A549 (cell line): ENCODE measurements around the gene ARL3.

Source experiments
- CBX2 ChIP-seq: fragments of 200-600 bp; sonication (generic); IDR thresholded peaks from 2 replicates; pipeline ENCODE4 v1.6.1; 2016; ENCODE audit warnings: low read depth, mild to moderate bottlenecking, borderline replicate concordance
- CEBPB ChIP-seq, 2 experiments: fragments of >200 bp in 1 of 2; sonication (Bioruptor Twin) in 1 of 2; formaldehyde crosslinking in 1 of 2; IDR thresholded peaks; 2 replicates each; pipeline ENCODE4 v1.6.1; 2012 to 2016
- MAFK ChIP-seq: fragments of 450-650 bp; IDR thresholded peaks from 2 replicates; pipeline ENCODE4 v1.6.1; 2014; ENCODE audit not compliant: partially characterized antibody
- MYC ChIP-seq: IDR thresholded peaks from 2 replicates; pipeline ENCODE4 v1.6.1; 2012; ENCODE audit warnings: mild to moderate bottlenecking, inconsistent platforms, low read length, improper control_type of control experiment, borderline replicate concordance
- PHF8 ChIP-seq: fragments of 200-600 bp; sonication (generic); IDR thresholded peaks from 2 replicates; pipeline ENCODE4 v1.6.1; 2016; ENCODE audit warnings: low read depth, mild to moderate bottlenecking, antibody characterized with exemption, moderate library complexity, borderline replicate concordance
- POLR2A ChIP-seq: IDR thresholded peaks from 2 replicates; pipeline ENCODE4 v1.6.1; 2012; ENCODE audit warnings: mild to moderate bottlenecking, low read length
- RAD21 ChIP-seq, 2 experiments: fragments of >200 bp in 1 of 2; sonication (Bioruptor Twin) in 1 of 2; formaldehyde crosslinking in 1 of 2; IDR thresholded peaks in 1 of 2; conservative IDR thresholded peaks in 1 of 2; 2 replicates in 1 of 2; 3 replicates in 1 of 2; pipeline ENCODE4 v1.6.1; 2012 to 2018; ENCODE audit warnings: inconsistent platforms in 1 of 2
- RFX5 ChIP-seq: fragments of 450-650 bp; IDR thresholded peaks from 2 replicates; pipeline ENCODE4 v1.7.1; 2014; ENCODE audit warnings: antibody characterized with exemption, mild to moderate bottlenecking, moderate library complexity
- TF ChIP-seq, protein P1 (sequence below): fragments of >200 bp; sonication (Bioruptor Twin); formaldehyde crosslinking; IDR thresholded peaks from 3 replicates; pipeline ENCODE4 v1.5.1; 2016
- TF ChIP-seq, protein P2 (sequence below): fragments of >200 bp; sonication (Bioruptor Twin); formaldehyde crosslinking; IDR thresholded peaks from 3 replicates; pipeline ENCODE4 v1.6.1; 2016
- TF ChIP-seq, protein P3 (sequence below): IDR thresholded peaks from 2 replicates; pipeline ENCODE4 v1.6.1; 2012
- TF ChIP-seq, protein P4 (sequence below): fragments of 200-600 bp; sonication (generic); IDR thresholded peaks from 2 replicates; pipeline ENCODE4 v1.6.1; 2016; ENCODE audit warnings: antibody characterized with exemption, mild to moderate bottlenecking, moderate library complexity
- TF ChIP-seq, protein P5 (sequence below): fragments of 250-450 bp; sonication (Bioruptor Pico); IDR thresholded peaks from 2 replicates; pipeline ENCODE4 v1.5.0; 2021; ENCODE audit warnings: mild to moderate bottlenecking, moderate library complexity, borderline replicate concordance

DNA sequence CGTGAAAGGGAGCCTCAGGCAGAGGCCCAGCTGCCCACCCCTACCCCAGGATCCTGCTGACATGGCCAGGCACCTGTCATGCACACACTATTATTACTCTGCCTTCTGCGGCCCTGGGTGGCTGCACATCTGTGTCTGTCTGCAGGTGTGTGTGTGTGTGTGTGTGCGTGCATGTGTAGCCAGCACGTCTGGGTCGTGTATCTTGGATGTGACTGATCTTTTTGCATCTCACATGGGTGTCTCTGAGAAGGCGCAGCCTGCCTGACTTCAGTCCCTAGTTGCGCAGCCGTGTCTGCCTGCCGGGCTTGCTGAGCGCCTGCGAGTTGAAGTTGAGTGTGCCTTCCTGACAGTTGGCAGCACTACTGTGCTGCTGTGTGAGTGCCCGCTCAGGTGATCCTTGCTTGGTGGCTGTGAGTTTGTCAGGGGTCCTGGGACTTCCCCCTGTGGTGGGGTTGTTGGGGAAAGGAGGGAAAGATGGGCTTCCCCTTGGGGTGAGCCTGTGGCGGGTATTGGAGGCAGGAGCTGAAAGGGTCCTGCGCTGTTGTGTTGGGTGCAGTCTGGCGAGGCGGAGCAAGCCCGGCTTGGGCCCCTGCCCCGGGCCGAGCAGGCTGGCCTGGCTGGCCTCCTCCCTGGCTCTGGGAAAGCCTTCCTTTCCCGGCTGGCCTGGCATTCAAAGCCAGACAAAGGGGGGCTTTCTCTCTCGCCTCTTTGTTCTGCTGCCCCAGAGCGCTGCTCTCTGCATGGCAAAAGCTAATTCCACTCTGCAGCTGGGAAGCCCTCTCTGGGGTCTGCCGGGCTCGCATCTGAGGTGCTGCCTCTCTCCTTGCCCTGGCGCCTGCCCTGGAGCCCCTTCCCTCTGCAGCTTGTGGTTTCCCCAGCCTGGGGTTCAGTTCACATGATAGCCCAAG, 65.1 kb downstream of the ARL3 start:
- no peak for TF ChIP-seq RAD21 (conservative IDR thresholded peaks at IDR 0.05 in 1 of 2, IDR thresholded peaks at IDR 0.05 in 1 of 2)
- TF ChIP-seq MYC: no peak
- TF ChIP-seq POLR2A: no peak
- TF ChIP-seq, protein P1, sequence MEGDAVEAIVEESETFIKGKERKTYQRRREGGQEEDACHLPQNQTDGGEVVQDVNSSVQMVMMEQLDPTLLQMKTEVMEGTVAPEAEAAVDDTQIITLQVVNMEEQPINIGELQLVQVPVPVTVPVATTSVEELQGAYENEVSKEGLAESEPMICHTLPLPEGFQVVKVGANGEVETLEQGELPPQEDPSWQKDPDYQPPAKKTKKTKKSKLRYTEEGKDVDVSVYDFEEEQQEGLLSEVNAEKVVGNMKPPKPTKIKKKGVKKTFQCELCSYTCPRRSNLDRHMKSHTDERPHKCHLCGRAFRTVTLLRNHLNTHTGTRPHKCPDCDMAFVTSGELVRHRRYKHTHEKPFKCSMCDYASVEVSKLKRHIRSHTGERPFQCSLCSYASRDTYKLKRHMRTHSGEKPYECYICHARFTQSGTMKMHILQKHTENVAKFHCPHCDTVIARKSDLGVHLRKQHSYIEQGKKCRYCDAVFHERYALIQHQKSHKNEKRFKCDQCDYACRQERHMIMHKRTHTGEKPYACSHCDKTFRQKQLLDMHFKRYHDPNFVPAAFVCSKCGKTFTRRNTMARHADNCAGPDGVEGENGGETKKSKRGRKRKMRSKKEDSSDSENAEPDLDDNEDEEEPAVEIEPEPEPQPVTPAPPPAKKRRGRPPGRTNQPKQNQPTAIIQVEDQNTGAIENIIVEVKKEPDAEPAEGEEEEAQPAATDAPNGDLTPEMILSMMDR: no peak
- TF ChIP-seq, protein P2, sequence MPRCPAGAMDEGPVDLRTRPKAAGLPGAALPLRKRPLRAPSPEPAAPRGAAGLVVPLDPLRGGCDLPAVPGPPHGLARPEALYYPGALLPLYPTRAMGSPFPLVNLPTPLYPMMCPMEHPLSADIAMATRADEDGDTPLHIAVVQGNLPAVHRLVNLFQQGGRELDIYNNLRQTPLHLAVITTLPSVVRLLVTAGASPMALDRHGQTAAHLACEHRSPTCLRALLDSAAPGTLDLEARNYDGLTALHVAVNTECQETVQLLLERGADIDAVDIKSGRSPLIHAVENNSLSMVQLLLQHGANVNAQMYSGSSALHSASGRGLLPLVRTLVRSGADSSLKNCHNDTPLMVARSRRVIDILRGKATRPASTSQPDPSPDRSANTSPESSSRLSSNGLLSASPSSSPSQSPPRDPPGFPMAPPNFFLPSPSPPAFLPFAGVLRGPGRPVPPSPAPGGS: no peak
- no peak for TF ChIP-seq RFX5
- TF ChIP-seq, protein P3, sequence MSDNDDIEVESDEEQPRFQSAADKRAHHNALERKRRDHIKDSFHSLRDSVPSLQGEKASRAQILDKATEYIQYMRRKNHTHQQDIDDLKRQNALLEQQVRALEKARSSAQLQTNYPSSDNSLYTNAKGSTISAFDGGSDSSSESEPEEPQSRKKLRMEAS: no peak
- no peak for TF ChIP-seq MAFK
- TF ChIP-seq PHF8: no peak
- no peak for TF ChIP-seq CEBPB (IDR thresholded peaks at IDR 0.05)
- no peak for TF ChIP-seq CBX2
- TF ChIP-seq, protein P4, sequence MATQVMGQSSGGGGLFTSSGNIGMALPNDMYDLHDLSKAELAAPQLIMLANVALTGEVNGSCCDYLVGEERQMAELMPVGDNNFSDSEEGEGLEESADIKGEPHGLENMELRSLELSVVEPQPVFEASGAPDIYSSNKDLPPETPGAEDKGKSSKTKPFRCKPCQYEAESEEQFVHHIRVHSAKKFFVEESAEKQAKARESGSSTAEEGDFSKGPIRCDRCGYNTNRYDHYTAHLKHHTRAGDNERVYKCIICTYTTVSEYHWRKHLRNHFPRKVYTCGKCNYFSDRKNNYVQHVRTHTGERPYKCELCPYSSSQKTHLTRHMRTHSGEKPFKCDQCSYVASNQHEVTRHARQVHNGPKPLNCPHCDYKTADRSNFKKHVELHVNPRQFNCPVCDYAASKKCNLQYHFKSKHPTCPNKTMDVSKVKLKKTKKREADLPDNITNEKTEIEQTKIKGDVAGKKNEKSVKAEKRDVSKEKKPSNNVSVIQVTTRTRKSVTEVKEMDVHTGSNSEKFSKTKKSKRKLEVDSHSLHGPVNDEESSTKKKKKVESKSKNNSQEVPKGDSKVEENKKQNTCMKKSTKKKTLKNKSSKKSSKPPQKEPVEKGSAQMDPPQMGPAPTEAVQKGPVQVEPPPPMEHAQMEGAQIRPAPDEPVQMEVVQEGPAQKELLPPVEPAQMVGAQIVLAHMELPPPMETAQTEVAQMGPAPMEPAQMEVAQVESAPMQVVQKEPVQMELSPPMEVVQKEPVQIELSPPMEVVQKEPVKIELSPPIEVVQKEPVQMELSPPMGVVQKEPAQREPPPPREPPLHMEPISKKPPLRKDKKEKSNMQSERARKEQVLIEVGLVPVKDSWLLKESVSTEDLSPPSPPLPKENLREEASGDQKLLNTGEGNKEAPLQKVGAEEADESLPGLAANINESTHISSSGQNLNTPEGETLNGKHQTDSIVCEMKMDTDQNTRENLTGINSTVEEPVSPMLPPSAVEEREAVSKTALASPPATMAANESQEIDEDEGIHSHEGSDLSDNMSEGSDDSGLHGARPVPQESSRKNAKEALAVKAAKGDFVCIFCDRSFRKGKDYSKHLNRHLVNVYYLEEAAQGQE: no peak
- TF ChIP-seq, protein P5, sequence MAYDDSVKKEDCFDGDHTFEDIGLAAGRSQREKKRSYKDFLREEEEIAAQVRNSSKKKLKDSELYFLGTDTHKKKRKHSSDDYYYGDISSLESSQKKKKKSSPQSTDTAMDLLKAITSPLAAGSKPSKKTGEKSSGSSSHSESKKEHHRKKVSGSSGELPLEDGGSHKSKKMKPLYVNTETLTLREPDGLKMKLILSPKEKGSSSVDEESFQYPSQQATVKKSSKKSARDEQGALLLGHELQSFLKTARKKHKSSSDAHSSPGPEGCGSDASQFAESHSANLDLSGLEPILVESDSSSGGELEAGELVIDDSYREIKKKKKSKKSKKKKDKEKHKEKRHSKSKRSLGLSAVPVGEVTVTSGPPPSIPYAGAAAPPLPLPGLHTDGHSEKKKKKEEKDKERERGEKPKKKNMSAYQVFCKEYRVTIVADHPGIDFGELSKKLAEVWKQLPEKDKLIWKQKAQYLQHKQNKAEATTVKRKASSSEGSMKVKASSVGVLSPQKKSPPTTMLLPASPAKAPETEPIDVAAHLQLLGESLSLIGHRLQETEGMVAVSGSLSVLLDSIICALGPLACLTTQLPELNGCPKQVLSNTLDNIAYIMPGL: no peak
